Body of pancreas (tissue), 4 donors: ENCODE data around the gene SYF2. TPM values are rescaled to one million over a fixed set of nuclear protein-coding genes. Genes with fewer than 3 reads are reported as not detected.

ENCODE experiments used
- ATAC-seq: fragments of 150-250 bp; one replicate; pipeline ENCODE4 v1.9.1; 2016
- DNase-seq, 4 donors: peaks; one replicate each; pipeline ENCODE4 v3.0.0-alpha.2; 2019
- H3K27ac ChIP-seq, 4 donors: fragments of 200-600 bp; sonication (generic); 1 replicate in 3 of 4; 2 replicates in 1 of 4; pipeline versions ENCODE4 v1.5.1 to v1.6.1; 2016 to 2019; ENCODE audit warnings: mild to moderate bottlenecking in 1 of 4, mixed read lengths in 1 of 4, moderate library complexity in 1 of 4
- H3K27me3 ChIP-seq, 2 donors: fragments of 200-600 bp; sonication (generic); one replicate each; pipeline ENCODE4 v1.6.0; 2016; ENCODE audit warnings: mild to moderate bottlenecking in 1 of 2
- H3K36me3 ChIP-seq, 2 donors: fragments of 200-600 bp; sonication (generic); replicated peaks in 1 of 2; 2 replicates each; pipeline ENCODE4 v1.5.1; 2016; ENCODE audit warnings: low read depth in 2 of 2; ENCODE audit not compliant: insufficient read depth in 1 of 2
- H3K4me1 ChIP-seq: fragments of 200-600 bp; sonication (generic); one replicate; pipeline ENCODE4 v1.6.0; 2016
- H3K4me3 ChIP-seq, 2 donors: fragments of 200-600 bp; sonication (generic); 1 replicate in 1 of 2; 2 replicates in 1 of 2; pipeline ENCODE4 v1.5.1; 2016 to 2019
- H3K9me3 ChIP-seq, 3 donors: fragments of 200-600 bp; sonication (generic); 1 replicate in 2 of 3; 2 replicates in 1 of 3; pipeline ENCODE4 v1.5.1; 2016
- CTCF ChIP-seq, 7 experiments: fragments of 450-650 bp in 4 of 7; fragments of 200-600 bp in 3 of 7; sonication (generic) in 3 of 7; IDR thresholded peaks; one replicate each; pipeline ENCODE4 v1.5.1; 2016 to 2019; ENCODE audit warnings: antibody characterized with exemption in 7 of 7
- POLR2A ChIP-seq, 3 donors: fragments of 450-650 bp; IDR thresholded peaks; one replicate each; pipeline ENCODE4 v1.6.1; 2016; ENCODE audit warnings: antibody characterized with exemption in 3 of 3, mild to moderate bottlenecking in 2 of 3
- WGBS, 2 donors: methylation state at CpG; one replicate each; pipeline ENCODE4 v1.1.5; 2017; 5-methylcytosine and 5-hydroxymethylcytosine counted together
- intact Hi-C: fragments of 100-400 bp; cut with DNase I; formaldehyde crosslinking; loops from one replicate; pipeline ENCODE4 v1.15.1; 2023
- total RNA-seq, 2 donors: library from RNA; depleted of rRNA; stranded (reverse); fragments of >200 nt; gene quantifications; one replicate each; pipeline ENCODE4 v1.1.0, GENCODE V29; 2016

The SYF2 gene
- total RNA-seq, 2 donors from 2014 or later = 25.7 to 48.5 TPM

- H3K4me1 ChIP-seq = no peaks in the 10 kb centered on the region
- DNase-seq (no peak), ATAC-seq (no peak)
- H3K27ac ChIP-seq = no peak overlapping the region
- H3K27me3 ChIP-seq = no peaks in the 10 kb centered on the region
- TF ChIP-seq POLR2A (IDR thresholded peaks at IDR 0.05) (no peak), CTCF (IDR thresholded peaks at IDR 0.05) (no peak)
- H3K36me3 ChIP-seq = peaks cover 0 to 13% of the 10 kb centered on the region in 2 donors
- no peak overlapping the region for H3K4me3 ChIP-seq
- H3K9me3 ChIP-seq = no peaks in the 10 kb centered on the region
- intact Hi-C loops = no loop called here
- 77 to 78% methylated on average over 7 to 8 of the region's 8 CpGs for WGBS, 2 donors
Observed at GRCh38 chr1:25217598-25218232, 14.6 kb downstream of the SYF2 start.

- 84 to 92% methylated on average over 3 of the region's 3 CpGs for WGBS, 2 donors
- intact Hi-C loops = no loop called here
- Histone ChIP-seq H3K4me3 (no peak overlapping the region), H3K27me3 (no peaks in the 10 kb centered on the region), H3K4me1 (no peaks in the 10 kb centered on the region), H3K36me3 (peaks cover 0 to 8% of the 10 kb centered on the region in 2 donors), H3K9me3 (no peaks in the 10 kb centered on the region), H3K27ac (no peak overlapping the region)
- no peak for ATAC-seq
- TF ChIP-seq CTCF (IDR thresholded peaks at IDR 0.05) (no peak), POLR2A (IDR thresholded peaks at IDR 0.05) (no peak)
- no peak for DNase-seq
Observed at GRCh38 chr1:25217015-25217414, 15.3 kb downstream of the SYF2 start.

GRCh38 chr1:25216123-25216522, 16.2 kb downstream of the SYF2 start:
- H3K9me3 ChIP-seq = no peaks in the 10 kb centered on the region
- H3K27me3 ChIP-seq = no peaks in the 10 kb centered on the region
- H3K4me3 ChIP-seq = no peak overlapping the region
- intact Hi-C loops = no loop called here
- H3K27ac ChIP-seq = no peak overlapping the region
- DNase-seq (no peak), ATAC-seq (no peak)
- H3K36me3 ChIP-seq = peaks cover 0 to 1% of the 10 kb centered on the region in 2 donors
- 44 to 77% methylated on average over 4 of the region's 4 CpGs for WGBS, 2 donors
- no peaks in the 10 kb centered on the region for H3K4me1 ChIP-seq
- TF ChIP-seq CTCF (IDR thresholded peaks at IDR 0.05) = no peak
- TF ChIP-seq POLR2A (IDR thresholded peaks at IDR 0.05) = no peak

- ATAC-seq = no peak
- DNase-seq = no peak
- no peak for TF ChIP-seq CTCF (IDR thresholded peaks at IDR 0.05)
- TF ChIP-seq POLR2A (IDR thresholded peaks at IDR 0.05) = no peak
- Histone ChIP-seq H3K27ac (no peak overlapping the region), H3K4me3 (no peak overlapping the region), H3K36me3 (no peaks in the 10 kb centered on the region), H3K9me3 (no peaks in the 10 kb centered on the region), H3K4me1 (no peaks in the 10 kb centered on the region), H3K27me3 (no peaks in the 10 kb centered on the region)
- 26 to 42% methylated on average over 5 of the region's 5 CpGs for whole genome bisulfite sequencing, 2 donors
- intact Hi-C loops = no loop called here
Observed at GRCh38 chr1:25212725-25213124, 19.6 kb downstream of the SYF2 start.

GRCh38 chr1:25210728-25211127, 21.6 kb downstream of the SYF2 start:
- no peak for ATAC-seq
- Histone ChIP-seq H3K27me3 (no peaks in the 10 kb centered on the region), H3K36me3 (no peaks in the 10 kb centered on the region), H3K4me1 (no peaks in the 10 kb centered on the region), H3K27ac (no peak overlapping the region), H3K4me3 (no peak overlapping the region), H3K9me3 (no peaks in the 10 kb centered on the region)
- 43 to 44% methylated on average over 3 of the region's 3 CpGs for WGBS, 2 donors
- TF ChIP-seq CTCF (IDR thresholded peaks at IDR 0.05) (no peak), POLR2A (IDR thresholded peaks at IDR 0.05) (no peak)
- DNase-seq = no peak
- intact Hi-C loops = no loop called here
